COLO829 (cell line): ENCODE results near the gene UBE2QL1.

Experiments used
- DNase-seq: peaks from one replicate; pipeline ENCODE4 v3.0.0; 2012; ENCODE audit warnings: low spot score

Gene UBE2QL1

DNA sequence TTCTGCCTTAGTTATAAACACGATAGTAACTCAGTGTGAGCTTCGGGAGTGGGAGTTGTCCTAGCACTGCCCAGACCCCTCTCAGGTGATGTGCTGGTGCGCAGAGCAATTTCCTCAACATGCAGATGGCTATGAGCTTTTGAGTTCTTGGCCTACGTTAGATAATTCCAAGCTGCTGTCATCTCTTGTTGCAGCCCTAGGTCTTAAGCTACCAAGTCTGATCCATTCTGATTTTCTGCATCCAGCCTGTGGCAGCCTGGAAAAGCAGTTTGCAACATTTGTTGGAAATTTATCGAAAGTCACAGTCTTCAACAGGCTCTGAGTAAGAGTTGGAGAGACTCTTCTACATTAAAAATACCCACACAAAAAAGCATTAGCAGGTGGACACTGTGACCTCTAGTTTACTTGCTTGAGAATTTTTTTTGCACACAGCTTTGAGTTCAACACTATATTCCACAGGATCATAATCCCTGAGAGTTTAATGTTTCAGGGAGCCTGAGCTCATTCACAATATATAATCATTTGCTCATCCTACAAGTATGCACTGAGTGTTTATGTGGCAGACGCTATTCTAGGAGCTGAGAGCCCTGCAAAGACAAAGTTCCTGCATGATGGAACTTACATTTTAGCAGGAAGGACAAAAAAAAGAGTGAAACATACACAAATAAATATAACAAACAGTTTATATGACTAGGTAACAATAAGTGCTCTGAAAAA lies 91.6 kb downstream of the UBE2QL1 start:
- no peak for DNase-seq

DNA sequence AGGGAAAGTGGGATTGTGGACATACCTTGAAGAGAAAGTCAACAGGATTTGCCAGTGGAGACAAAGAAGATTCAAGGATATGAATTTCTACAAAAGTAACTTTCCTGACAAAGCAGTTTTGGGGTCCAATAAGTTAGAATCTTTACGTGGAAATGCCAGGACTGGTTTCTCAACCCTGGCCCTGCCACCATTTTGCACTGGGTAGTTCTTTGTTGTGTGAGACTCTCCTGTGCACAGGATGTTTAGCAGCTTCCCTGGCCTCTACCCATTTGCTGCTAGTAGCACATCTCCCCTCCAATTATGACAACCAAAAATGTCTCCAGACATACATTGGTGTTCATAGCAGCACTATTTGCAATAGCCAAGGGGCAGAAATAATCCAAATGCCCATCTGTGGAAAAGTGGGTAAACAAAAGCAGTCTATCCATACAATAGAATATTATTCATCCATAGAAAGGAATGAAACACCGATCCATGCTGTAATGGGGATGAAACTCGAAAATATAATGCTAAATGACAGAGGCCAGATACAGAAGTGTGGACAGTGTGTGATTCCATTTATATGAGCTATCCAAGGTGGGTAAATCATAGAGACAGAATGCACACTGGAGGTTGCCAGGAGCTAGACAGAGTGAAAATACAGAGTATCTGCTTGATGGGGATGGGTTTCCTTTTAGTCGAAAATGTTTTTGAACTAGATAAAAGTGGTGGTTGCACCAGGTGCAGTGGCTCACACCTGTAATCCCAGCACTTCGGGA lies 92.8 kb downstream of the UBE2QL1 start:
- no peak for DNase-seq

DNA sequence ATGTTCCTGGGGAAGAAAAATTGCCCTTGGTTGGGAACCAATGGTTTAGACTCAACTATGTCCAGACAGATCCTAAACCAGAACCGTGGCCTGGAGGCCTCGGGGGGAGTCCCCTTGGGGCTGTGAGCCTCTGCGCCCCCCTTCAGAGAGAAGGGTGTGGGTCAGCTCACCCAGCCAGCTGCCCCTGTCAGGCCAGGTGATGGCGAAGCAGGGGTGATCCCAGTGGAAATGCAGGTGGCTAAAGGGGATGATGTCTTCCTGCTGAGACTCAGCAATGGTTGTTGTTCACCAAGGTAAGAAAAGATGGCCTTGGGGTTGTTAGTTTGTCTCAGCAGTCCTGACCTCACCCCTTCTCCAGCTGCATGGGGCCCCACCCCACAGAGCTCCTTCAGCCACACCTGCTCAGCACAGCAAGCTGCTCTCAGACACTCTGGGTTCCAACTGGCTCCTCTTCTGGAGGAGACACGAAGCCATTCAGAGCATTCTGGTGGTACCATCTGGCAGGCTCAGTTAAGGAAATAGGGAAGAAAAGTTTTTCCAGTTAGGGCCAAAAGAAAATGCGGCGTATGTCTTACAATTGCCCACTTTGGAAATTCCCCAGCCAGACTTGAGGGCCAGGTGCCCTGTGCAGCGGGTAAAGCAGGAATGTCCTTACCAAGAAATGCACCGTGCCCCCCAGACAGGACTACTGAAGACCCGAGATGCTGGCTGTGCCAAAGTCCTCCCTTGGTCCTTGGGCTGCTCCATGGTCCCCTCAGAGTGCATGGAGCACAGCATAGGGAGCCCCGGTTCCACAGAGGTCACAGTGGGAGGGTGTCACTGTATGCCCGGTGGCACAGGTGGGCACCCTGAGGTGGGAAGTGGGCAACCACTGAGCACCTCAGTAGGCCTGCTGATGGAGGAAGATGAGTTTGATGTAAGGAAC lies 94.0 kb downstream of the UBE2QL1 start:
- no peak for DNase-seq

DNA sequence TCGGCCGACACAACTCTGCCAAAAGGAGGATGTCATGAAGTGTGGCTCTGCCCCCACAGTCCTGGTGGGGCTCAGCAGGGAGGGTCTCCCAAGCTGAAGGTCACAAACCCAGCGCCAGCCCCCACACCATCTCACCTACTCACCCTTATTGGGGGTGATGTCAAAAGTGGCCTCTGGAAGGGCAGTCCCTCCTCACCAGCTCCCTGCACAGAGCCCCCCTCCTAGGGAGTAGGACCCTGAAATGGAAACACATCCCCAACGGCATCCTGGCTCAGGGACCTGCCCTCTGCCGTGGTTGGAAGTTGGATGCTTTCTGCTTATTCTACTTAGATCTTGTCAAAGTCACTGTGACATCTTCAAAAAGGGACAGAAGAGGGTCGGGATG lies 94.7 kb downstream of the UBE2QL1 start:
- no peak for DNase-seq

DNA sequence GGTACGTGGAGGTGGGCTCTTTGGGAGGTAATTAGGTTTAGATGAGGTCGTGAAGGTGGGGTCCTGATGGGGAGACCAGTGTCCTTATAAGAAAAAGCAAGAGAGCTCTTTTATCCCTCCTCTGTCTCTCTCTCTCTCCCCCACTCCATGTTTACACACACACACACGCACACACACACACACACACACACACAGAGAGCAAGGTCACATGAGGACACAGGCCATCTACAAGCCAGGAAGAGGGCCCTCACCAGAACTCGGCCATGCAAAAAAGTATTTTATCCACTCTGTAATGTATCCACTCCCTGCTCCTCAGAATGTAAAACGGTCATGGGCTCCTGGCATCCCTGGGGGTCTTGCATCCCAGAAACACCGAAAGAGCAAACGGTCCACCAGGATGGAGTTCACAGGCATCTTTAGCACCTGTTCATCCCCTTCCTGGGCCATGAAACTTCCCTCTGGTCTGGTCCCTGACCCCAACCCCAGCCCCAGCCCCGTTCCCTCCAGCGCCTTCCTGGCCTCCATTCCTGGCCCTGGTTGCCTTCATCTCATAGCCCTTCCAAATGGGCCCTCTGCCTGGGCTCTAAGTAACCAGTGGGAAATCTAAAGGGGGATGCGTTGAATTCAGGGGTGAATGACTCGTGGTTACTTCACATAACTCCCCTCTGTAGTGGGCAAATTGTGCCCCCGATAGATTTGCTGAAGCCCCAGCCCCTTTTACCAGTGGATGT lies 95.3 kb downstream of the UBE2QL1 start:
- DNase-seq: no peak
